ENCODE measurements around the gene CPSF3.

DNA sequence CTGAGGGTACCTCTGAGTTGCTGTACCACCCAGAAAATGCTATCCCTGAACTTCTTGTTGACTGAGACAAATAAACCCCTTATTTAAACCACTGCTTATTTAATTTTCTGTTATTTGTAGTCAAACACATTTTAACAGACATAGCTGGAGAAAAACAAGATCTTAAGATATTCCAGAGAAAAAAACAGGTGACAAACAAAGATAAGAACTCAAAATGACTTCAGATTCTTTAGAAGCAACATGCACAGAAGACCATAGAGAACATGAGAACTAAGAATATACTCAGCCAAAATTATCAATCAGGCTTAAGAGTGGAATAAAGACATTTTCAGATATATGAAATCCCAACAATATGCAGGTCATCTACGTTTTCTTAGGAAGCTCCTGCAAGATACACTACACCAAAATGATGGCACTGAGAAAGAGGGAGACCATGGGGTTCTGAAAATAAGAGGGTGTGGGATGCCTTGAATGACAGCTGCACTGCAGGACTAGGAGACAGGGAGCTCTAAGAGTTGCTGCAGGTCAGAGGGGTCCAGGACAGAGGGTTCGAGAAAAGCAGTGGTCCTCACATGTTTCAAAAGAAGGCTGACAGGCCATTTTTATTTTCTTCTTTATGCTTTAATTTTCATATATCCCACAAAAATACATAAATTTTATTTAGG lies 93.8 kb downstream of the CPSF3 start:
- TF ChIP-seq, protein P1, sequence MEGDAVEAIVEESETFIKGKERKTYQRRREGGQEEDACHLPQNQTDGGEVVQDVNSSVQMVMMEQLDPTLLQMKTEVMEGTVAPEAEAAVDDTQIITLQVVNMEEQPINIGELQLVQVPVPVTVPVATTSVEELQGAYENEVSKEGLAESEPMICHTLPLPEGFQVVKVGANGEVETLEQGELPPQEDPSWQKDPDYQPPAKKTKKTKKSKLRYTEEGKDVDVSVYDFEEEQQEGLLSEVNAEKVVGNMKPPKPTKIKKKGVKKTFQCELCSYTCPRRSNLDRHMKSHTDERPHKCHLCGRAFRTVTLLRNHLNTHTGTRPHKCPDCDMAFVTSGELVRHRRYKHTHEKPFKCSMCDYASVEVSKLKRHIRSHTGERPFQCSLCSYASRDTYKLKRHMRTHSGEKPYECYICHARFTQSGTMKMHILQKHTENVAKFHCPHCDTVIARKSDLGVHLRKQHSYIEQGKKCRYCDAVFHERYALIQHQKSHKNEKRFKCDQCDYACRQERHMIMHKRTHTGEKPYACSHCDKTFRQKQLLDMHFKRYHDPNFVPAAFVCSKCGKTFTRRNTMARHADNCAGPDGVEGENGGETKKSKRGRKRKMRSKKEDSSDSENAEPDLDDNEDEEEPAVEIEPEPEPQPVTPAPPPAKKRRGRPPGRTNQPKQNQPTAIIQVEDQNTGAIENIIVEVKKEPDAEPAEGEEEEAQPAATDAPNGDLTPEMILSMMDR (IDR thresholded peaks at IDR 0.05; ENCODE audit: insufficient read depth, low read depth, low read length) = no peak
- TF ChIP-seq EZH2 (IDR thresholded peaks at IDR 0.05; ENCODE audit: insufficient read depth, low read length) = no peak

All from astrocyte (in vitro differentiated cells and primary cell).